HG02610 (cell line): ENCODE results near the gene USP28.
"Not testable (repeated sequence)": the region's sequence is repeated elsewhere in the genome, so short reads cannot be mapped to it uniquely, and the experiment has no call there.

Source experiments
- ATAC-seq: cut with Tn5 transposase; IDR thresholded peaks from one replicate; pipeline ENCODE4 v1.9.1; 2021; ENCODE audit warnings: mild to moderate bottlenecking, moderate library complexity; ENCODE audit not compliant: unreplicated experiment

Gene USP28

DNA sequence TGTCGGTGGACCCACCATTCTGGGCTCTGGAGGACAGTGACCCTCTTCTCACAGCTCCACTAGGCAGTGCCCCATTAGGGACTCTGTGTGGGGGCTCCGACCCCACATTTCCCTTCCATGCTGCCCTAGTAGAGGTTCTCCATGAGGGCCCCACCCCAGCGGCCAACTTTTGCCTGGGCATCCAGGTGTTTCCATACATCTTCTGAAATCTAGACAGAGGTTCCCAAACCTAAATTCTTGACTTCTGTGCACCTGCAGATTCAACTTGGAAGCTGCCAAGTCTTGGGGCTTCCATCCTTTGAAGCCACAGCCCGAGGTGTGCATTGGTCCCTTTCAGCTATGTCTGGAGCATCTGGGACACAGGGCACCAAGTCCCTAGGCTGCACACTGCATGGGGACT lies 4.1 kb upstream of the USP28 start:
- ATAC-seq: not testable (repeated sequence)

DNA sequence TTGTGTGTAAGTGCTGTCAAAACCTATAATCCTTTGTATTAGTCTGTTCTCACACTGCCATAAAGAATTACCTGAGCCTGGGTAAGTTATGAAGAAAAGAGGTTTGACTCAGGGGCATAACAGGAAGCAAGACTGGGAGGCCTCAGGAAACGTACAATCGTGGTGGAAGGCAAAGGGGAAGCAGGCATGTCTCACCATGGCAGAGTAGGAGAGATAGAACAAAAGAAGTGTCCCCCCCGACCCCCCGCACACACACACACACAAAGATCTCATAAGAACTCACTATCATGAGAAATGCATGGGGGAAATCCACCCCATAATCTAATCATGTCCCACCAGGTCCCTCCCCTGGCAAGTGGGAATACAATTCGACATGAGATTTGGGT lies 2.3 kb upstream of the USP28 start:
- no peak for ATAC-seq

DNA sequence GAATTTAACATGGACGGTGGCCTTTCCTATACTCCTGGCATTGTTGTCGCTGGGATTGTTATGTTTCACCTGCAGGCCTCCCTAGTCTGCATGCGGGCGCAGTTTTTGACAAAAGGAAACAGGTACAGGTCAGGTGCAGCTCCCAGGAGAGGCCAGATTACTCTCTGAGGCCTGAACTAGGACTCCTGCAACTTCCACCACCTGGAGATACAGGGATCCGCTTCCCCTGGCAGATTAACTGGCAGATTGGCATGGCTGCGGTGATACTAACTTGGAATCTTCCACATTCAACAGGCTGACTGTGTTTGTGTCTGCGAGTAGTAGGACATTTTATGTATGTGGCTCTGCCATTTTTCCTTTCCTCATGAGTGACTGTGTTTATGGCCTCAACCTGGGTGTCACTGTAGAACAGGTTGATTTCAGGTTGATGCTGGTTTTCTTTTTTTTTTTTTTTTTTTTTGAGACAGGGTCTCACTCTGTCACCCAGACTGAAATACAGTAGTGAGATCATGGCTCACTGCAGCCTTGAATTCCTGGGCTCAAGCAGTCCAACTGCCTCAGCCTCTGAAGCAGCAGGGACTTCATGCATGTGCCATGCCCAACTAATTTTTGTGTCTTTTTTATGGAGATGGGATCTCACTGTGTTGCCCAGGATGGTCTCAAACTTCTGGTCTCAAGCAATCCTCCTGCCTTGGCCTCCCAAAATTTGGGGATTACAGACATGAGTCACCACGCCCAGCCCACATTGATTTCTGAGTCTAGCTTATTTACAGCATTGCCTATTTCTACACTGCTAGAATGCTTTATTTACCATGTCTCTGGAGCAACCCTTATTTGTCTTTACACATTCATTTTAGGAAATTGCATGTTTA lies 1.7 kb upstream of the USP28 start:
- ATAC-seq: no peak

DNA sequence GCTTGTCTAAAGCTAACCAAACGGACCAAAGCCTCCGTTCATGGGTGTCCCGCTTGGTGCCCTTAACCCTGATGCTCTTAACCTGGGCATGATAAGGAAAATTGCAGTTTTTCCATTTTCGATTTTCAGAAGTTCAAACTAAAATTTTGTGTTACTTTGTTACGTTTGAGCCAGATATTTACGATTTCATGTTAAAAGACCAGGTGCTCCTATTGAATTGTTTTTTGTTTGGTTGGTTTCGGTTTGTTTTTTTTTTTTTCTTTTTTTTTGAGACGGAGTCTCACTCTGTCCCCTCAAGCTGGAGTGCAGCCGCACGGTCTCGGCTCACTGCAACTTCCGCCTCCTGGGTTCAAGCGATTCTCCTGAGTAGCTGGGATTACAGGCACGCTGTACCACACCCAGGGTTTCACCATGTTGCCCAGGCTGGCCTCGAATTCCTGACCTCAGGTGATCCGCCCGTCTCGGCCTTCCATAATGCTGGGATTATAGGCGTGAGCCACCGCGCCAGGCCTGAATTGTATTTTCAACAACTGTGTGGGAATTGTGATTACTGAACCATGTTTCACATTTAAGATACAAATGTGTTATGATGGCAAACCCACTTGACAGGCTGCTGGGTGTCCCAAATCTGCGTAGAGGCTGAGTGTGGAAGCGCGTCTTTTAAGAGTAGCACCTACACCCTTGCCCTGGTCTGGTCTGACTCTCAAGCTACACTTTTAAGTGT lies 864 bp upstream of the USP28 start:
- no peak for ATAC-seq

DNA sequence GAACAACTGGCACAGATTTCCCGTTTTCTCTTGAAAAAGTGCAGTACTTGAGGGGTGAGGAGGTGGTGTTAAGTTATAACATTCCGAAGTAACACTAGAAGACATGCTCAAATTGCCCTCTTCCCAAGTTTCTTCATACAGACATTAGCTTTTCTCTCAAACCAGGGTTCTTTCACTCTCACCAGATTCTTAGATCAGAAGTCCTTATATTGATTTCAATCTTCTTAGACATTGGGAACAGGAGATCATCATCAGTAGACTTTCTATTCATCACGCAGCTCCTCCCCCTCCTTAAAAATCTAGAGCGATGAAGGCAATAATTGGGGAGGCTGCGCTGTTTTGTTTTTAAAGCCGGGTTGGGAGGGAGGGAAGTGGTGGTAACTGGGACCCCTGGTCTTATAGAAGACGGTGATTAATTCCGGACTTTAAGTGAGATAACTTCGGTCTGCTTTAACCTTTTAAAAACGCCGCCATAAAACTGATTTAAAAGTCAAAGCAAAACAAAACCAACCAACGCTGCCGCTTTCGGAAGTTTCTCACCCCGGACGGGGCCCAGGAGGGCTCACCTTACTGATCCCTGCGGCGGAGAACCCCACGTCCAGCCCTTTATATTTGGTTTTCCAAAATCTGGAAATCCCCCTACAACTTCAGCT lies 665 bp downstream of the USP28 start:
- peak; percentile 32 for ATAC-seq

DNA sequence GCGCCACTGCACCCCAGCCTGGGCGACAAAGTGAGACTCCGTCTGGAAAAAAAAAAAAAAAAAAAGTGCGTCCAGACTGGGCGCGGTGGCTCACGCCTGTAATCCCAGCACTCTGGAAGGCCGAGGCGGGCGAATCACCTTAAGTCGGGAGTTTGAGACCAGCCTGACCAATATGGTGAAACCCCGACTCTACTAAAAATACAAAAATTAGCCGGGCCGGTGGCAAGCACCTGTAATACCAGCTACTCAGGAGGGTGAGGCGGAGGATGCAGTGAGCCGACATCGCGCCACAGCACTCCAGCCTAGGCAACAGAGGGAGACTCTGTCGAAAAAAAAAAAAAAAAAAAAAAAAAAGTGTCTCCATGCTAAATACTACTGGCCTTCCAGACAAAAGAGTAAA lies 1.3 kb downstream of the USP28 start:
- ATAC-seq: no peak

DNA sequence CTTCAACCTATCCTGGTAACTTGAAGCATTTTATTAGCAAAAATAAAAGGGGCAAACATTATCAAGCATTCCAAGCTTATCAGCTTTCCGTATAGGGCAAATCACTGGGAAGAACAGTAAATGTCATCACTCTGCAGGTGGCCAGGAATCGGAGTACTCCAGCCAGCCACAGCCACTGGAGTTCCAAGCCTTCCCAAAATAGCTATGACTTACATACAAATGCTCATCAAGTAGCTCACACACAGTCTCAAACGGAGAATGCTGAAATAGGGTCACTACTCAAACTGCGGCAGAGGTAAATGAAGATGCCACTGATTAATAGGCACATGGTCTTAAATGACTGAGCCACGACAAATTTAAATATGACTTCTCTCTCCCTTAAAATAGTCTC lies 2.1 kb downstream of the USP28 start:
- no peak for ATAC-seq

DNA sequence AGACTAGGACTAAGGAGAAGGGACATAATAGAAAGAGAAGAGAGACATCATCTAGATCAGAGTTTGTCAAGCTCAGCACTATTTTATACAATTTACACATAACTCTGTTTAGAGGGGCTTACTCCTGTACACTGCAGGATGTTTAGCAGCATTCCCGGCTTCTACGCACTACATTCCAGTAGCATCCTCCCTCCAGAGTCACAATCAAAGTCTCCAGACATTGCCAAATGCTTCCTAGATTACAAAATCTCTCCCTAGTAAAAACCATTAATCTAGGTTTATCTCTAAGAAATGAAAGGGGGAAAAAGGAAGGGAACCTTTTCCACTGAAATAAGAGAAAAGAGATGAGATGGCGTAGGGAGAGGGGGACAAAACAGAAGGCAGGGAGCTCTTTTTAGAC lies 4.0 kb downstream of the USP28 start:
- ATAC-seq: no peak

DNA sequence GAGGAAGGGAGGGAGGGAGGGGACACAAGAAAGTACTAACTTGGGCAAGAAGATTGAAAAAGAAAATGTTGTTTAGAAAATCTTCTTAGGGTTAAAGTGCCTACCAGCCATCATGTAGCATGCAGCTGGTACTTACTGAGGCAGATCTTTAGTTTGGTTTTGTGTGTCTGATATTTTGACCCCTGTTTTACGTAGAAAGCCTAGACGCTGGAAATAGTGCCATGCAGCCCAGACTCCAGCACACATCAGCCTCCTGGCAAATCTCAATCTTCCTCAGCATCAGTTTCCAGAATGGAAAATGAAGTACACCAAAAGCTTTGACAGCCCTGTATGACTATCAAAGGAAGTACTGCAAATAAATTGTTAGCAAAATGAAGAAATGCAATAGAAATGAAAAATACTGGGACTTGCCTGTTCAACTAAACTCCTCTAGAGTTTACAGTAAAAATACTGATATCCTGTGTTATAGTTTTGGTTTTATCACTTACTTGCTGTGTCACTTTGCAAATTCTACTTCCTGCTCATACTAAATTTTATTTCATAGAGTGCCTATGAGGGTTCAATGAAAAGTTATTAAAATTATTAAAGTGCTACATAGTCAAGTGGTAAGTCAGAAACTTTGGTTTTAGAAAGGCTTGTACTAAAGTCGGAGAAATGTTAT lies 7.4 kb downstream of the USP28 start:
- ATAC-seq: no peak

DNA sequence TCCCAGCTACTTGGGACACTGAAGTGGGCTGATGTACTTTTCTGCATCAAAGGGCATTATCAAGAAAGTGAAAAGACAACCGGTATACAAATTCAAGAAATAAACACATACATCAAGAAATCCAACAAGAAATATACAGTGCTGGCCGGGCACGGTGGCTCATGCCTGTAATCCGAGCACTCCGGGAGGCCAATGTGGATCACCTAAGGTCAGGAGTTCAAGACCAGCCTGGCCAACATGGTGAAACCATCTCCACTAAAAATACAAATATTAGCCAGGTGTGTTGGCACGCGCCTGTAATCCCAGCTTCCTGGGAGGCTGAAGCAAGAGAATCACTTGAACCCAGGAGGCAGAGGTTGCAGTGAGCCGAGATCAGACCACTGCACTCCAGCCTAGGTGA lies 9.5 kb downstream of the USP28 start:
- ATAC-seq: no peak

DNA sequence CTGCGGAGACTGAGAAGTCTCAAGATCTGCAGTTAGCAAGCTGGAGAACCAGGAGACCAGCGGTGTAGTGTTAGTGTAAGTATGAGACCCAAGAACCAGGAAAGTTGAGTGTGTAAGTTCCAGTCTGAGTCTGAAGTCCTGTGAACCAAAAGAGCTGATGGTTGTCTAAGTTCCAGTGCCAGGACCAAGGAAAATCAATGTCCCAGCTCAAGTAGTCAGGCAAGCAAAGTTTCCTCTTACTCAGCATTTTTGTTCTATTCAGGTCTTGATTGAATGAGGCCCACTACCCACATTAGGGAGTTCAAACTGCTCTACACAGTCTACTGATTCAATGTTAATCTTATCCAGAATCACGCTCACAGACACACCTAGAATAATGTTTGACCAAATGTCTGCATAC lies 11.0 kb downstream of the USP28 start:
- no peak for ATAC-seq

DNA sequence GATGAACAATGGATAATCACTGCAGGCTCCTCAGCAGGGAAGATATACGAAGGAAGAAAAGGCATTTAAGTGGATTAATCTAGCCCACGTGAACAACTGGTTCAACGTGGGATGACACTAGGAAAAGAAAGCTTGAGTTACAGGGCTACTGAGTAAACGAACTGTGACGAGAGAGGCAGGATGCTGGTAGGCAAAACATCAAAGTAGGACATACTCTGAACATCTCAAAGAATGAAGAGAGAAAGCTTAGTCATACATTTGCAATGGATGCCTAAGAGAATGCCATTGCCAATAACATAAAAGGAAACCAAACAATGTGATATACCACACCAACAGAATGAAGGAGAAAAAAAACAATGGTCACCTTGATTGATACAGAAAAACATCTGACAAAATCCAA lies 12.9 kb downstream of the USP28 start:
- ATAC-seq: no peak

DNA sequence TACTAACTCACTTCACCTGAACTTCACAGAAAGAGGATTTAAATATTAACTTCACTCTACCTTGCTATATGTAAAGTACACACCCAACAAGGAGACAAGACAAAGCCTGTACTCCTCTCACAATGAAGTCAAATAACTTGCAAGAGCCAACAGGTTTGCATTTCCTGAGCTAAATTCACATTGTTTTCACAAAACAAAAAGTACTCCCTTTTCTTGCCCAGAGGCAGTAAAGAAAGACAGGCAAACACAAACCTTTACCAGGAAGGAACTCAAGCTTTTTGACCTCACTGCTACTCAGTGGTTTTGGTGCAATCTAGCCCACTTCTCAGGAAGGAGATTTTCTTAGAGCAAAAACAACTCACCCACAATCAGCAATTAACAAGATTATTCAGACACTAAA lies 15.7 kb downstream of the USP28 start:
- ATAC-seq: no peak

DNA sequence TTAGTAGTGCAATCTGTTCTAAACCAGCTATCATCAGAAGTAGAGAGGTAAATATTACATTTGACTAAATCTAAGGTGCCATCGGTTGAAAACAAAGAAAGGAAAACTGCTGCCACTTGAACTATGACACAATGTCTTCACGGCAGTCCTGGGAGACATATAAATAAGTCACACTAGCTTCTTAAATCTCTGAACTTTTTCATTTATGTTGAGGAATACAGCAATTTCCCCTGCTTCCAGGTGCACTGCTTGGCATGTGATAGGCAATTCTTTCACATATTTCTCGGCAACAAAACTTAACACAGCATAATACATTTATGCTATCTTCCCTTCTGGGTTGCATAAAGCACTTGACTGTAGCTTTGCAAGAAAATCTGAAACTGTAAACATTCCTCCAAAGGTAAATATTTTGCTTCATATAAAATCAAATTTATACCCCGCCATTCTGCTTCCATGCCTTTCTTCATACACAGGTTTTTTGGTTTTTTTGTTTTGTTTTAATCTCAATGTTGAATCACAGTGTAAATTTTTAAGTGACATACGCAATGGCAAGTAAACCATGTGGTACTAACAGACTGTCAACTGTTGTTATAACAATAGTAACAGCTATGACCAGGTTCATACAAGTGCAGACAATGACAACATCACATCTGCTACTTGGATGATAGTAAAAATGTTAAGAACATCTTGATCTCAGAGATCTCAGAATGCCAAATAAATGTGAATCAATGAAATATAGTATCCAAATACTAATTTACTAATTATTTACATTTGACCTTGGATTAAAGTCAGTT lies 18.2 kb downstream of the USP28 start:
- no peak for ATAC-seq

DNA sequence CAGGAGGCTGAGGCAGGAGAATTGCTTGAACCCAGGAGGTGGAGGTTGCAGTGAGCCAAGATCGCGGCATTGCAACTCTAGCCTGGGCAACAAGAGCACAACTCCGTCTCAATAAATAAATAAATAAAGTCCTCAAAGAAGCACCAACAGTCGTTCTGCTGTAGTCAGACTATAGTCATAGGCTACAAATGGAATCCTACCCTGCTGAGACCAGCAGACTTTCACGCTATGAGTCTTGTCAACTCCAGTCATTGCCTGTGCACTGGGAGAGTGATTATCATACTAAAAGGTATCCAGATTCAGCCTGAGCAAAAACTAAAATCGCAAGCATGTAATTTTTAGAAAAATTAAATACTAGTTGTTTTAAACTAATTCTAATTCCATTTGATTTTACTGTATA lies 19.6 kb downstream of the USP28 start:
- no peak for ATAC-seq

DNA sequence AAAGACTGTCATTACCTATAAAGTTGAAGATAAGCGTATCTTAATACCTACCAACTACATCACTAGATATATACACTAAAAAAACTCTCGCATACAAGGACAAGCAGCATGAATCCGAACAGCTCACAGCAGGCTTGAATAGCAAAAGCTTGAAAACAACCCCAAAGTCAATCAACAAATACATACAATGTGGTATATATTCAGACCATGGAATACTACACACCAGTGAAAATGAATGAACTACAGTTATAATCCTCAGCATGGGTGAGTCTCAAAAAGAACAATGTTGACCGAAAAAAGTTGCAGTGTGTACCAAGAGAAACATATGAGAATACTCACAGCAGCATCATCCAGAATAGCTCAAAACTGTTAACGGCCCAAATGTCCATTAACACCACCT lies 25.2 kb downstream of the USP28 start:
- no peak for ATAC-seq

DNA sequence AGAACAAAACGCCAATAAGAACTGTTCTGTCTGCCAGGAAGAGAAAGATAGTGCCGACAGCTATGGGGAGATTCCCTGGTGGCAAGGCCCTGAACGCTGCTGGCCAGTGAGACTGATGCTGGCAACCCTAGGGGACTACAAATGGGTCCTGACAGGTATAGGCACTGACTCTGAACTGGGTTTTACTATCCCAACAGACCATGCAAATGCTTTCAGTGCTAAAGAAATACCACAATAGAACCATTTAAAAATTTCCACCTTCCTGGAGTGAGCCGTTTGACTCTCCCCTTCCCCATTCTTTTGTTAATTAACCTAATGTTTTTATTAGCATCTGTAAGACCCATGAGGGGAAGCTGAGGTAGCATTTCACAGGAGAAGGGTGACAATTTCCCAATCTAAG lies 25.7 kb downstream of the USP28 start:
- ATAC-seq: no peak

DNA sequence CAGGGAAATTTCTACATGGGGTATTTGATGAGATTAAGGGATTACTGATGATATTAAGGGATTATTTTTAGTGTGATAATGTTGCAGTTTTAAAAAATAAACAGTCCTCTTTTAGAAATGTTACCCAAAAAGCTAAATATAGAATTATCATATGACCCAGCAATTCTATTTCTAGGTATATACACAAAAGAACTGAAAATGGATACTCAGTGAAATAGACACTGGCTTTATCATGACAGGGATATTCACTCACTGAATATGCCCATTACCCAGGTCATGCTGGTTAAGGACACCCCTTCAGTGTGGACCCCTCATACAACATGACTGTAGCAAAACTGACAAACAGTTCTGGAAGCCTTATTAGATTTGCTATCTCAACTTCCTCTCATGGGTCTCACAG lies 27.8 kb downstream of the USP28 start:
- no peak for ATAC-seq

DNA sequence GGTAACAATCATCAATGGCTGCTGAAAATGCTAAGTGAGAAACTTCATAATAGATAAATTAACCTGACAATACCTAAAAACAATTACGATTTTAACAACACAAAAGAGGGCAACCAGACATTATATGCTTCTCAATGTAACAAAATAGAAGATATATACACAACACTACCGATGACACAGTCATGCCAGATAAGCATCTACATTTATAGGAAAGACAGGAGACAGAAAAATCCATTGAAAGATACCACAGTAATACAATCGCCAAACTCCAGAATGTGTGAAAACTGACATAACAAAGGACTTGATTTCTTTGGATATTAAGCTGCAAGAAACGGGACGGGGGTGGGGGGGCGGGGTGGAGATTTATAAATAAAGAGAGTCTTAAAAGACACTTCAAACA lies 28.3 kb downstream of the USP28 start:
- no peak for ATAC-seq

DNA sequence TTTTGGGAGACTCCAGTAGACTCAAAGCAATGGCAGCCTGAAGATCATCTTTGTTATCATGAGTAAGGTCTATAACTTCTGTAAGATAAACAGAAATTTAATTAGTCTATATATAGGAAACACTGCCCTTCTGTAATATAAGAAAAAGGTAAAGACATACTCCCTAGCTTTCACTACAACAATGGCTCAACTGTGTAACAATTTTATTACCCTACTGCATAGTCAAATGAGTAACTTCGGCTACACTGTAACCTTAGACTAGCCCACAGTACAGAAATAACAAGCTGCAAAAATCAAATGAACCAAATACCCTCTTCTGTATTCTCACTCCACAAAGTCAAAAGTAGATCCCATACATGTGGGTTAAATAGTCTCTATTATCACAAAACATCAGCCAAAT lies 33.7 kb downstream of the USP28 start:
- no peak for ATAC-seq
